HG03521 (cell line): ENCODE data around the gene C14orf39.
A peak's percentile ranks its signal among the peaks of the same experiment; 100 is the strongest.

ENCODE experiments used
- ATAC-seq: cut with Tn5 transposase; IDR thresholded peaks from one replicate; pipeline ENCODE4 v1.9.1; 2021; ENCODE audit warnings: mild to moderate bottlenecking, moderate library complexity; ENCODE audit not compliant: unreplicated experiment

Gene C14orf39, protein sequence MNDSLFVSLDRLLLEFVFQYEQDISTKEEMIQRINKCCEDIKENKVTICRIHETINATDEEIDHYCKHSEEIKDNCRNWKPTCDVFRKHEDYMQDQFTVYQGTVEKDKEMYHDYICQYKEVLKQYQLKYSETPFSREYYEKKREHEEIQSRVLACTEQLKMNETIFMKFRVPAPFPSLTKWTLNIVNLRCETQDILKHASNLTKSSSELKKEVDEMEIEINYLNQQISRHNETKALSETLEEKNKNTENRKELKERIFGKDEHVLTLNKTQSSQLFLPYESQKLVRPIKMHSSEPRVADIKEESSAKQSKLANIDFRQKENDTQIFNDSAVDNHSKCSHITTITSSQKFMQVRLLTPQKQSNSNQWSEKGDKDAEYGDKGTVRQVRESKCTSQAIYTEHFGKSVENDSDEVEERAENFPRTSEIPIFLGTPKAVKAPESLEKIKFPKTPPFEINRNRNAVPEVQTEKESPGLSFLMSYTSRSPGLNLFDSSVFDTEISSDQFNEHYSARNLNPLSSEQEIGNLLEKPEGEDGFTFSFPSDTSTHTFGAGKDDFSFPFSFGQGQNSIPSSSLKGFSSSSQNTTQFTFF

DNA sequence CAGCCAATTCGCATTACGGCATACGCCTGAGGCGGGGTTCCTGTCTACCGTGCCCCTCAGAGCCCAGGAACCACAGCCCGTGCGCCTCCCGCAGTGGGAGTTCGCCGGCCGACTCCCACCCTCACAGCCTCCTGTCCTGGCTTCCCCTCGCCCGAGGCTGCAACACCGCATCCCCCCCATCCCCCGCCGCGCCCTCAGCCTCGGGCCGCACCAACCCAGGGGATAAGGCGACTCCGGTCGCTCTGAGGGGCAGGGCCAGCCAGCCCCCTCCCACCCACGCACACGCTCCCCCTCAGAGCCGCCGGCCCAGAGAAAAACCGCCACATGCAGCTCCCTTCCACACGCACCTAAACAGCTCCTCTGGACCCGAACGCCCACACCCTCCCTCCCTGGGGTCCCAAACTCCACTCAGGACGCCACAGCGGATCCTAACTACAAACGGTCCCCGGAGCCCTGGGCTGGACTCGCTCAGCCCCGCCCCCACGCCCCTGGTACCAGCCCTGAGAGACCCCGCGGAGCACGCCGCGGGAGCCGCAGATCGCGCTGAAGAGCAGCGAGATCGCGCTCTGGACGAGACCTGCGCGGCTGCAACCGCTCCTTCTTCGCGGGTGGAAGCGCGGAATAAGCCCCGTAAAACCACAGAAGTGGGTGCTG lies at the start of gene C14orf39:
TSS of gene C14orf39 (minus strand) at position 466 of the 654 bp plus-strand sequence. CDS start 985 bp downstream, outside the sequence.
- no peak for ATAC-seq

DNA sequence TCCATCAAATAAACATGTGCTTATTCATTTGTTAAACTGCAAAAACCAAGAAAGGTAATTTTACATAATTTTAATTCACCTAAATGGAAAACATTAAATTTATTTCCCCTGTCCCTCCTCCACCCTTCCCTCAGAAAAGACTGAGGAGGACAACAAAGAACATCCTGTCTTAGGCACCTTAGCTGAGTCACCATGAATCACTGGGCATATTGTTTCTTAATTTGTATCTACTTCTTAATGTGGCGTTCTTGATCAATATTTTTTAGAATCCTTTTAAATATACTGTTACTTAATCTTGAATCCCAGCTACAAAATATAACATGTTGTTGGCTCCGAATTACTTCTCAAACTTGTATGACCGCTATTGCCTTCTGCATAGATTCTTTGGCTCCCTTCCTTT lies 46.6 kb upstream of the C14orf39 start:
- no peak for ATAC-seq

DNA sequence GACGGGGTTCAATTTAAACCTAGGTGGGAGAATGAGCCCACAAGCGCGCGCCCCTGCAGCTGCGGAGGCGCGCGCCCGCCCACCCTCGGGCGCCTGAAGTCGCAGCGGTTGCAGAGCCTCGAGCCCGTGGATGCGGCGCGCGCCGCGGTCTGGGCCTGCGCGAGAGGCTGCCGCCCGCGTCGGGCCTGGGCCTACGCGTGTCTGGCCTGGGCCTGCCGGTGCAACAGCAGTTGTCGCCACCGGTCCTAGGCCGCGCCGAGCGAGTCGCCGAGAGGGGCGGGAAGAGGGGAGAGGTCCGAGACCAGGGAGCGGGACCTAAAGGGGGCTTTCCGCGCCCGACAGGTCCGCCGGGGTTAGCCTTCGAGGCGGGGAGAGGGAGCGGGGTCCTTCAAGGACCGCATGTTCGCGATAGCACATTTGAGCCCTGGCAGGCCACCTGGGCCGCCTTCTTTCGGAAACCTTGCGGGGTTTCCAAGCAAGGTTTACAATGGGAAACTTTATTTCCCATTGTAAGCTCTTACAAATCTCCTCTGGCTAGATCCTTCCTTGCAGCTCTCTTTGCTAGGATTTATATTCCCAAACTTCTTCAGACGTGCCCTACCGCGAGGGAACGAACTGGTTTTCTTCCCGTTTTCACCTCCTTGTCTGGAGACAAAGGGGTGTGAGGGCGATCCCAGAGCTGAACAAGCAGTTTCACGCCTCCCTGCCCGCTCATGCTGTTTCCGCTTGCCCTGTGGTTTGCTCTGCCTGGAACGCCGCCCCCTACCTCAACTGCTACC lies 29.8 kb upstream of the C14orf39 start:
- ATAC-seq, result no peak

DNA sequence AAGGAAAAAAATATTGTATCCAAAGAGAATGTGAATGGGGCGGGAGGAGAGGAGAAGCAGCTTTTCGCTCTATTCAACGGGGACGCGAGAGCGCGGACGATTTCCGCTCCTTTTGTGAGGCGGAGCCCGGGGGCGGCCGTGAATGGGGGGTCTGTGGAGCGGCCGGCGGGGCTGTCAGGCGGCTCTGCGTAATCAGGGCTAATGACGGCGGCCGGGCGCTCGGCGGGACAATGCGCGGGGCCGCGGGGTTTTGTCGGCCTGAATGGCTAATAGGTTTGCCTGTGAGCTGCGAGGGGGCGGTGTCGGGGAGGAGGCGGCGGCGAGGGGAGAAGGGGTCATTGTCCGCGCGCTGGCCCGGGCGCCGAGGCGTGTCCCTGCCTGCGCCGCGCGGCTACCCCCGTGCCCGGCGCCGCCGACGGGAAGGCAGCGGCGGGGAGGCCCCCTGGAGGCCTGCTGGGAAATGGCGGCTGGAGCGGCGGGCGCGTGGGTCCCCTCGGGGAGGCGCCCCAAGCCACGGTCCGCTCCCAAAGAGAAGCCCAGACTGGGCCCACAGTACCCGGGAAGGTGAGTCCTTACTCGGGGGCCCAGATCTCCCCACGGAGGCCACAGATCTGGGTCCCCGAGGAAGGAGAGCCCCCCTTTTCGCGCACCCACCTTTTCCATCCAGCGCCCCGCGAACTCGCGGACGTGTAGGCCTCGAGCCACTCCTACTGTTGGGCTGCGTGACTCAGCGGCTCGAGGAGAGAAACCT lies 29.1 kb upstream of the C14orf39 start:
- ATAC-seq, result peak; percentile 73

DNA sequence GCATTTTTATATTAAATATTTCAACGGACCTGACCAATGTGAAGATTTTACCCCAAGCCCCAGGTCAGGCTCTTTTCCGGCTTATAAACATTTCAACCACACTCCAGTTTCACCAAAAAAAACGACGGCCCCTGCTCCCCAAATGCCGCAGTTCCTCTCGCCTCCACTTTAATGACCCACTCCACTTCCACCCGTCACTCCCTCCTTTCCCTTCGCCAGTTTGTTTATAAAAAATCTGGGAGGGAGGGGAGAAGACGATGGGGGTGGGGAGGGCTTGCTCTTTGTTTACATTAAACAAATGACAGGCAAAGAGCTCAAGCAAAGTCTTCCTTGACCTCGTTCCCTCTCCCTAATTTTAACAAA lies 28.5 kb upstream of the C14orf39 start:
- ATAC-seq, result no peak

DNA sequence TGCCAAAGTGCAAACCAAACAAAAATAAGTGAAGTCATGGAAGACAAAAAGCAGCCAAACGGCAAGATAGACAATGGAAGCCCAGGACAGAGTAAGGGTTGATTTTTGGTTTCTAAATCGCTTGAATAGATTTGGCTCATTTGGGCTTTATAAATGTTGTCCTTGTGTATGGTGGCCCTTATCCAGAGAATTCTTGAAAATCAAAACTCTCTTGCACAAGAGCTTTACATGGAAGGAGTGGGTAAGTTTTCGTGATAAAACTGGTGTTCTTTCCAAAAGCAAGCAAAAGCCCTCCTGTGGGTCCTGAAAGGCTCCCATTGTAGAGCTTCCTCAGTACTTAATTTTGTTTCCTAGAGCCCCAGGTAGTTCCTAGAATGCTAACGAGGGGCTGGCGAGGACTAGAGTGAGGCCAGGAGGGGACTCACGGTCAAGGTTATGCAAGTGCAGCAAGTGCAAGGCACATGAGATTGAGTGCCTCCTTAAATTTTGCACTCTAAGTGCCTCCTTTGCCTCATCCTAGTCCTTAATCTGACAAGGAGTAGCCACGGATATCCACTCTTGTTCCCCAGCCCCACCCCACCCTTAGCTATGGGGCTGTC lies 27.2 kb upstream of the C14orf39 start:
- ATAC-seq, result no peak

DNA sequence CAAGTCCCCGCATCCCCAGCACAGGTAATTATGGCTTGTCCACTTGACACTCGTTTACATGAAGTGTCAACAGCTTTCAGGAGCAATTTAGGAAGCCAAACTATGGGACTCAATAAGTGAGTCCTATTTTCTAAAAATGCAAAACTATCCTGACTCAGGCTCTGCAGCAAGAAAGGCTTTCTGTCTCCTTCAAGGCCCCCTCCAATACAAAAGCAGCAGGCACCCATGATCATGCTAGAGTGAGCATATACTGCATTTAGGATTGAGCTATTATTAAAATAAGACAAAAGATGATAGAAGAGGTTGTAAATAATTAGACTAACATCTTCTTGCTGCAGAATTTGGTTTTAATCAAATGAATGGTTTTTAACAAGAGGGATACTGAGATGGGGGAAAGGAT lies 26.3 kb upstream of the C14orf39 start:
- ATAC-seq, result no peak

DNA sequence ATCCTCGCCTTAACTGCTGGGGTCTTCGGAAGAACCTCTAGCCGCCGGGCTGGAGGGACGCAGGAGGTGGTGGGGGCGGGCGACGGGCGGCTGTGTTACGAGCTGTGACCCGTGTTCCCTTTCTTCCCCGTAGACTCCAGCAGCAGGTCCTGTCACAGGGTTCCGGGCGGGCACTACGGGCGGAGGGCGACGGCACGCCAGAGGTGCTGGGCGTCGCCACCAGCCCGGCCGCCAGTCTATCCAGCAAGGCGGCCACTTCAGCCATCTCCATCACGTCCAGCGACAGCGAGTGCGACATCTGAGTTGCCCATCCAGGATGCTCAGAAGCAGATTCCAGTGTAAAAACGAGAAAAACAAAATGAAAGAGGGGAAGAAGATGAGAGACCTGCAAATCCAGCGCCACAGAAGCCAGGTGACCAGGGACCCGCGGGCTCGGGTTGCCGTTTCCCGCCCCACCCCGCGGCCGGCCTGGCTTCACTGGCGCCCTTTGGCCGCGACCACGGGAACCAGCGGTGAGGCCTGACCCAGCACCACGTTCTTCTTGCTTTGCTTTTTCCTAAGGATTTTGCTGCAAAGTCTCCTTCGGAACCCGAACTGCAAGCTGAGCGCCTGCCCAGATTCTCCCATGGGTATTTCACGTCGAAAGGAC lies 25.2 kb upstream of the C14orf39 start:
- no peak for ATAC-seq

DNA sequence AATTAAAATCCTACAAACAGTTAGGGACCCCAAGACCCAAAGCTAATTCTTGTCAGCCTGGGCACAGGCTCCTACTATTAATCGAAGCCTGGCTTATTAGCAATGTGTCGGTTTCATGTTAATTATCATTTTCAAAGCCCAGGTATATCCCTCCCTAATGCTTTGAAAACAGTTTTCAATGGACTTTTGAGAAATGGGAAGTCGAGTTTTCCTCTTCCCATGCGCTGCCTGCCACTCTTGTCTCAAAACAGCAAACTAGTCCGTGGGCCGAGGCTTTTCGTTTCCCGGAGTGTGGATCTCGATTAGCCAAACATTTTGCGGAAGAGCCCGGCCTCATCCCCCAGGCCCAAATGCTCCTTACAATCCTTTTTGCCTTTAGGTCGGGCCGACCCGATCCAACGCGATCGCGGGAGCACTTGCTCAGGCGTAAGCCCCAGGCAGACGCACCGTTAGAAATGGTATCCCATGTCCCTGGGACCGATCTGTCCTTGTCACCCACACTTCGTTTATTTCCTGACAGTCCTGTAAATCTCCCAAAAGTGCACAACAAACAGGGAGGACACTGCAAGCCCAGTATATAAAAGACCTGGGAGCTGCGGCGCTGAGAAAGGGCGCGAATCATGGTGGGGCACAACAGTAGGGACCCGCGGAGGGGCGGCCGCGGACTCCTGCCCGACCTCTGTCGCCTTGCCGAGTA lies 24.5 kb upstream of the C14orf39 start:
- ATAC-seq, result no peak

DNA sequence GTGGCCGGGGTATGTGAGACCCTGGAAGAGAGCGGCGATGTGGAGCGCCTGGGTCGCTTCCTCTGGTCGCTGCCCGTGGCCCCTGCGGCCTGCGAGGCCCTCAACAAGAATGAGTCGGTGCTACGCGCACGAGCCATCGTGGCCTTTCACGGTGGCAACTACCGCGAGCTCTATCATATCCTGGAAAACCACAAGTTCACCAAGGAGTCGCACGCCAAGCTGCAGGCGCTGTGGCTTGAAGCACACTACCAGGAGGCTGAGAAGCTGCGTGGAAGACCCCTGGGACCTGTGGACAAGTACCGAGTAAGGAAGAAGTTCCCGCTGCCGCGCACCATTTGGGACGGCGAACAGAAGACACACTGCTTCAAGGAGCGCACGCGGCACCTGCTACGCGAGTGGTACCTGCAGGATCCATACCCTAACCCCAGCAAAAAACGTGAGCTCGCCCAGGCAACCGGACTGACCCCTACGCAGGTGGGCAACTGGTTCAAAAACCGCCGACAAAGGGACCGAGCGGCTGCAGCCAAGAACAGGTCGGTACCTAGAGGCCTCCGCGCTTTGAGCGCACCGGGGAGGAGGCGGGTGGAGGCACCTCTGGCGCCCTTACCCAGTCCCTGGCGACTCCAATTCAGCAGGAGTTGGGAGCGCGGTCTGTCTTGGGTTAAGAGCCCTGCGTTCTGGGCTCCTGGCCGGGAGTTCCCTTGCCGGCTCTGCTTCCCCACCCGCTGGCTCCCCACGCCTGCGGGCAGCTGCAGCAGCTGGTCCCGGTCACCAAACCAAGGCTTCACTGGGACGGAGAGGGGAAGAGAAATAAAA lies 23.8 kb upstream of the C14orf39 start:
- ATAC-seq, result no peak

DNA sequence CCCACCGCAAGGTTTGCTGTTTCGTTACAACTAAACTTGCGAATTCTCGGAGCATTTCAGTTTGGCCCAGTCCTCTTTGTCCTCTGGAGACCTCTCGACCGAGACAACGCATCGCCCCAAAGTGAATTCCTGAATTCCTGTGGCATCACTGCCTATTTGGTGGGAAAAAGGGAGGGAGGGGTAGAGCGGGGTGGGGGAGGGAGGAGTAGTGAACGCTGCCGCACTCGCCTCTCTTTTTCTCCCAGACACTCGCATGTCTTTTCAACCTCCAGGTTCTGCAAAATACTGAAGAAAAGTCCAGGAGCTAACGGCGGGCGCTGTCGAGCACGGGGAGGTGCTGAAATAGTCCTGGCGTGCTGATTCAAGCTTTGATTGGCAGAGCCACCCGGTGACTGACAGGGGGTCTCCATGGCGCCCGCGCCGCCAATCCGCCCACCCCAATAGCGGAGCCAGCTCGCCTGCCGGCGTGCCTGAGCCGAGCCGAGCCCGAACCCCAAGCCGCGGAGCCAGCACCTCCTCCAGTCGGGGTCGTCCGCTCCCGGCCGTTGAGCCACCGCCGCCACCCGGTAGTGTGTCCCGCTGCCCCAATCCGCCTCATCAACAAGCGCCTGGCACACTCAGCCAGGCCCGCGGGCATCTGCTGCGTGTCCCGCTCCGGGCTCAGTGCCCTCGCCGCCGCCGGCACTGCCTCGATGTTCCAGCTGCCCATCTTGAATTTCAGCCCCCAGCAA lies 23.0 kb upstream of the C14orf39 start, which contains the start of gene SIX6:
TSS of gene SIX6 (plus strand) at position 440 of the 731 bp plus-strand sequence. CDS start at position 693, 253 bp downstream.
- ATAC-seq, result no peak

DNA sequence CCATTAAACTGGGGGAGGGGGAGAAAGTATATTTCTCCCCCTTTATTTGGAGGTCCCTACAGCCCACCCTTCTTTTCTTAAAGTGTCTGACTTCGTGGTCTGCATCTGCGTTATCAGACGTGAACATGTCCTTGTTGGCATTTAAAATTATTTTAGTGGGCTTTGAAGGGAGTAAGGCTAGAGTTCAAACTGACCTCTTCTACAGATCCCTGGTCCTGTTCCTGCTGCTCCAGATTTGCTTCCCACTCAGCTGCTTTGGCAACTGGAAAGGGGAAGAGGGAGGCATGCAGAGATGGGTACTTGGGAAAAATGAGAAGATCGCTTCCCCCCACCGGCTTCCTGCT lies 22.5 kb upstream of the C14orf39 start:
- ATAC-seq, result no peak

DNA sequence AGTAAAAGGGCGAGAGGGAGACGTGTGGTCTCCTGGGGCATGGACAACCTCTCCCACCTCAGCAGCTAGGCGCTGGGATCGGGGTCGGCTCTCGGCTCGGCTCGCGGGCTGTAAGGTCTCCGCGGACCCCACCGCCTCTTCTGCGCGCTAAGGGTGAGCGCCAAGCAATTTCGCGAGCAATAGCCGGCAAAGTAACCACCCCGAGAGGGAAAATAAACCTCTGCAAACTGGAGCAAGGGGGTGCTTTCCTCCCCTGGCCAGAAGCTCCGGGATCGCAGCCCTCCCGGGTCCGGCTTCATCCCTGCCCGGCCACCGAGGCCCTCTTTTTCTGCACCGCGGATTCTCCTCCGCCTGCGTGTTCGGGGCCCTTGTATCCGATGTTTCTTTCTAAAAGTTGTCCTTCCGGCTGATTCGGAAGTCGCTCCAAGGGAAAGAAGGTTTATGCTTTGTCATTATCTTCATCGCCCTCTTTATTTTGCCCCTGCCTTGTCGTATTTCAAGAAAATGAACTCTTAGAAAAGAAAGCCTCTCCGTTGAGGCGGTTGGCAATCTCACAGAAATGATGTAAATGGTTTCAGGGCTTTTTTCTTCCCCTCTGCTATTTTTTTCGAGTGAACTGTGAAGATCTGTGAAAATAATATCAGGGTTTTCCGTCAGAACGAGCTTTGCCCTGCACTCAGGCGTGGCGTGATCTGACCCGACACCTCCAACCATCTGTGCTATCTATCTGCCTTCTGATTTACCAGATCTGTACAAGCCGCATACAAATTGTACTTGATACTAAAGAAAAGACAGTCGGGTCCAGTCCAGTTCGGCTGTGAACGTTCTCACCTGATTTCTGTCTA lies 21.3 kb upstream of the C14orf39 start:
- ATAC-seq, result no peak

DNA sequence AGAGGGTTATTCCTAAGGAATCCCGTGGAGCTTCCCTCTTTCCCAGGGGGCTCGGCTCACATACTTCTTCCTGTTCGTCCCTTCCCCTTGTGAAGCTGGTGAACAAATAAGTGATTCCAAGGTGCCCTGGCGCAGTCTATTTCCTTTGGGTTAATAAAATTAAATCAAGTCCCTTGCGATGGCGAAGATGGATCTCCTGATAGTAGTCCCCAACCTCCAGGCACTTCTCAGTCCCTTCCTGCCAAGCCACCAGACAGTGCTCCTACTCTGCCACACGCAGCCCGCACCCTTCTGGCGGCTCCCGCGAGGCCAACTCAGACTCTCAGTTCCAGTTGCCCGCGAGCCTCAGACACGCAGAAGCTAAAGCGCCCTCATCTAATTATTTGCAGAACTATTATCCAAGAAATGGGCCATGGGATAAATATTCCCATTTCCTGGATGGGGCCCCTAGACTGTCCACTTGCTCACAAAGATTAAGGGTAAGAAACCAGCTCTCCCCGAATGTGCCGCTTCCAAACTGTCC lies 20.7 kb upstream of the C14orf39 start:
- no peak for ATAC-seq

DNA sequence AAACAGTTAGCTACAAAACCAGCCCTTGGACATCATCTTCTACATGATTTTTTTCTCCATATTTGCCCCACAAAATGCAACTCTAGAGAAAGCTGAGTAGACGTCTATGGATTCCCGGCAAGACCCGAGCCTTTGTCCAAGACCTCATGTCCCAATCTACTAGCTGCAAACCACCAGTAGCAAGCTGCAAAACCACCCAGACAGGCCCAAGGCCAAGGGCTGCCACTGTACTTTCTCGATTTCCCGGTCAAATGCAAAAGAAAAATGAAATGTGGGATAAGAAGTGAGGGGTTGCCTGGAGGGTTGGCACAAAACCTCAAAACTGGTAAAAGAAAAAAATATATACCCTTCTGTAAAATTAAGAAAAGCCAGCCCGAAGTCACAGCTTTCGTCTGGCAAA lies 20.1 kb upstream of the C14orf39 start:
- no peak for ATAC-seq

DNA sequence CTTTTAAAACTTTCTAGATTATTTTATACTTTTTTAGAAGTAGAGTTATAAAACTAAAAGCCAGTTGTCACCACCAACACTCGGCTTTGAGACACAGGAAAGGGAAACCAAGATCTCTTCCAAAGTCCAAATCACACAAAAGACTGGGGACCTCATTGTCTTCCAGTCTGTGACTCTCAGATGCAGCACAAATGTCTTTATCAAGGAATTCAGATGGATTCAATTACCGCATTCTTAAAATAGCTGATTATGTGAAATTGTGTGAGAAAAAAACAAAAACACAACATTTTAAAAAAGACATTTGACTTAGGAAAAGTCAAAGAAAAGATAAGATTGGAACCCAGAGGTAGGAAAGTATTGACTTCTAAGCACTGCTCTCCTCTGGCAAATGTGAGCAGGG lies 19.6 kb upstream of the C14orf39 start:
- no peak for ATAC-seq
